Fibroblast of villous mesenchyme (primary cell): ENCODE results near the gene UBE4B. TPM values are rescaled to one million over a fixed set of nuclear protein-coding genes. Genes with fewer than 3 reads are reported as not detected.

ENCODE experiments used
- DNase-seq: peaks from one replicate; pipeline ENCODE4 v3.0.0-alpha.2; 2010; ENCODE audit warnings: low read depth
- H3K4me3 ChIP-seq: 2 replicates; pipeline ENCODE4 v1.5.1; 2011; ENCODE audit warnings: low read depth, mild to moderate bottlenecking, low read length
- CTCF ChIP-seq: IDR thresholded peaks from 2 replicates; pipeline ENCODE4 v1.5.1; 2012; ENCODE audit warnings: low read depth, mild to moderate bottlenecking, low read length; ENCODE audit not compliant: insufficient read depth
- total RNA-seq: library from RNA; depleted of rRNA; stranded (reverse); fragments of >200 nt; gene quantifications from 2 replicates; pipeline ENCODE4 v1.2.3, GENCODE V29; 2012

Gene UBE4B
- total RNA-seq, 1 donor: 47.9 TPM

DNA sequence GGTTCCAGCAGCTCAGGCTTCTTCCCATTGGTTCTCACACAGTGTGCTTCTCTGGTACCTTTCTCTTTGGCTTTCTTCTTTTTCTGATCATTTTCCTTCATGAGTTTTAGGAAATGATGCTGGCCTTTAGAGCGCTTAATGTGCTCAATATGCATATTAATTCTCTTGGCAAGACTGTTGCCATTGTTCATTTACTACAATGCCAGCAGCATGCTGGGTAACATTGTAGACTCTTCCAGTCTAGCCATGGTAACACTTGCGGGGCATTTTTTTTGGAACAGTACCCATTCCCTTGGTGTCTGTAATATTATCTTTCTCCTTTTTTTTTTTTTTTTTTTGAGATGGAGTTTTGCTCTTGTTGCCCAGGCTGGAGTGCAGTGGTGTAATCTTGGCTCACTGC, 21.7 kb downstream of the UBE4B start:
- no peak for TF ChIP-seq CTCF
- DNase-seq: no peak
- H3K4me3 ChIP-seq: no peak overlapping the region

DNA sequence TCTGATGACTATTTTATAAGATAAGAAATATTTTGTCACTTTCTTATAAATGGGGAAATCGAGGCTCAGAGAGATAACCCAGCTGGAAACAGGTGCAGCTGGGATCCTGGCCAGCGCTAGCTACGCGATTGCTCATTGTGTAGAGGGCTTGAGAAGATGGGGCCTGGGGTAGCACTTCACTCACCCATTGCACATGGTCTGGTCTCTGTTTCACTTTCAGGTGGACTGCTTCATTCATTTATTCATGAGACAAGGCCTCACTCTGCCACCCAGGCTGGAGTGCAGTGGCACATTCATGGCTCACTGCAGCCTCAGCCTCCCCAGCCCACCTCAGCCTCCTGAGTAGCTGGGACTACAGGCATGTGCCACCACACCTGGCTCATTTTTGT, 23.8 kb downstream of the UBE4B start:
- TF ChIP-seq CTCF: no peak

GRCh38 chr1:10057343-10057742, 24.6 kb downstream of the UBE4B start:
- peak; percentile 54 for DNase-seq

More for the DNA sequence above, 23.8 kb downstream of the UBE4B start:
- no peak overlapping the region for H3K4me3 ChIP-seq
- DNase-seq: no peak

GRCh38 chr1:10057796-10058195, 25.0 kb downstream of the UBE4B start:
- no peak for DNase-seq
- TF ChIP-seq CTCF: no peak
- H3K4me3 ChIP-seq: no peak overlapping the region

More at GRCh38 chr1:10057343-10057742, 24.6 kb downstream of the UBE4B start:
- no peak for TF ChIP-seq CTCF
- no peak overlapping the region for H3K4me3 ChIP-seq

- no peak for TF ChIP-seq CTCF
- no peak for DNase-seq
- H3K4me3 ChIP-seq: no peak overlapping the region
Measured at GRCh38 chr1:10059342-10059718, 26.6 kb downstream of the UBE4B start.

GRCh38 chr1:10060311-10061100, 27.7 kb downstream of the UBE4B start:
- no peak for DNase-seq
- no peak for TF ChIP-seq CTCF
- no peak overlapping the region for H3K4me3 ChIP-seq

- TF ChIP-seq CTCF: no peak
- DNase-seq: no peak
- H3K4me3 ChIP-seq: no peak overlapping the region
Measured at GRCh38 chr1:10061276-10061675, 28.5 kb downstream of the UBE4B start.
